ENCODE results near the gene TMEM30A.

- TF ChIP-seq ZNF274 (IDR thresholded peaks at IDR 0.05; ENCODE audit: low read length) (no peak), ZNF274 (tag by site-specific recombination; IDR thresholded peaks at IDR 0.05; ENCODE audit: borderline replicate concordance) (no peak), CTCF (tag by site-specific recombination; IDR thresholded peaks at IDR 0.05) (no peak), ZBTB49 (tag by site-specific recombination; IDR thresholded peaks at IDR 0.05; ENCODE audit: low read depth) (no peak), ZNF488 (tag by site-specific recombination; IDR thresholded peaks at IDR 0.05) (no peak), ZNF26 (tag by site-specific recombination; IDR thresholded peaks at IDR 0.05) (no peak), ZEB2 (tag by site-specific recombination; IDR thresholded peaks at IDR 0.05) (no peak), REST (tag by site-specific recombination; IDR thresholded peaks at IDR 0.05) (no peak), MZF1 (tag by site-specific recombination; IDR thresholded peaks at IDR 0.05; ENCODE audit: borderline replicate concordance) (no peak), PRDM2 (tag by site-specific recombination; IDR thresholded peaks at IDR 0.05; ENCODE audit: borderline replicate concordance) (no peak)
These were observed 15.9 kb upstream of the TMEM30A start for GRCh38 chr6:75300531-75300855.

All from HEK293 (cell line).